Ishikawa (cell line): Measurements from ENCODE around the gene SMARCC1.

Source experiments
- CEBPB ChIP-seq: IDR thresholded peaks from 2 replicates; pipeline ENCODE4 v1.6.1; 2012
- CREB1 ChIP-seq: IDR thresholded peaks from 2 replicates; pipeline ENCODE4 v1.6.1; 2012; ENCODE audit warnings: low read depth
- EGR1 ChIP-seq: IDR thresholded peaks from 2 replicates; pipeline ENCODE4 v1.6.1; 2012
- EP300 ChIP-seq: IDR thresholded peaks from 2 replicates; pipeline ENCODE4 v1.6.1; 2012; ENCODE audit warnings: borderline replicate concordance
- MAX ChIP-seq: IDR thresholded peaks from 2 replicates; pipeline ENCODE4 v1.6.1; 2012
- NFIC ChIP-seq: IDR thresholded peaks from 2 replicates; pipeline ENCODE4 v1.6.1; 2012
- RAD21 ChIP-seq: IDR thresholded peaks from 2 replicates; pipeline ENCODE4 v1.6.1; 2012; ENCODE audit warnings: low read depth
- REST ChIP-seq: IDR thresholded peaks from 2 replicates; pipeline ENCODE4 v1.6.1; 2012; ENCODE audit warnings: low read depth, mild to moderate bottlenecking
- TAF1 ChIP-seq: IDR thresholded peaks from 2 replicates; pipeline ENCODE4 v1.6.1; 2012; ENCODE audit warnings: low read depth, mild to moderate bottlenecking
- TCF12 ChIP-seq: IDR thresholded peaks from 2 replicates; pipeline ENCODE4 v1.6.1; 2012; ENCODE audit warnings: low read depth
- TEAD4 ChIP-seq: IDR thresholded peaks from 2 replicates; pipeline ENCODE4 v1.6.1; 2012
- USF1 ChIP-seq: IDR thresholded peaks from 2 replicates; pipeline ENCODE4 v1.6.1; 2012
- YY1 ChIP-seq: IDR thresholded peaks from 2 replicates; pipeline ENCODE4 v1.6.1; 2012; ENCODE audit warnings: low read depth
- ZBTB7A ChIP-seq: IDR thresholded peaks from 2 replicates; pipeline ENCODE4 v1.6.1; 2012; ENCODE audit warnings: low read depth

- TF ChIP-seq EP300 (no peak), ZBTB7A (no peak), TAF1 (no peak), TEAD4 (no peak), MAX (no peak), CEBPB (no peak), YY1 (no peak), RAD21 (no peak), REST (no peak), TCF12 (no peak), EGR1 (no peak), NFIC (no peak), CREB1 (no peak), USF1 (no peak)
Observed at GRCh38 chr3:47669026-47669749, 112.5 kb downstream of the SMARCC1 start.
